ENCODE data around the gene SLC35A5.

DNA sequence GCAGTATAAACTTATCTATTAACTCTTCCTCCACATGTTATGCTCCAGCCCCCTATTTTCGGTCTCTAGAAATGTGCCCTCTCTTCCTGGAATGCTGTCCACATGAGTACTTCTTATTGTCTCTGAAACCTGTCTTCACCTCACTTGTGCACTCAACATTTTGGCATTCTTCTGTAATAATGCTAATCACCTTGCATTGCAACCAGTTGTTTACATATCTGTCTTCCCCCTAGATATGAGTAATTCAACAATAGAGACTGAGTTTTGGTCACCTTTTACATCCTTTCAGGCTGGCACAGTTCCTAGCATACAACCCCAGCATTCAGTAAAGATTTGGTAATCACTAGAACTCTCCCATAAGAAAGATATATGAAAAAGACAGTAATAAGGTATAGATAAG is 61.9 kb downstream of the SLC35A5 start:
- TF ChIP-seq, protein P1, sequence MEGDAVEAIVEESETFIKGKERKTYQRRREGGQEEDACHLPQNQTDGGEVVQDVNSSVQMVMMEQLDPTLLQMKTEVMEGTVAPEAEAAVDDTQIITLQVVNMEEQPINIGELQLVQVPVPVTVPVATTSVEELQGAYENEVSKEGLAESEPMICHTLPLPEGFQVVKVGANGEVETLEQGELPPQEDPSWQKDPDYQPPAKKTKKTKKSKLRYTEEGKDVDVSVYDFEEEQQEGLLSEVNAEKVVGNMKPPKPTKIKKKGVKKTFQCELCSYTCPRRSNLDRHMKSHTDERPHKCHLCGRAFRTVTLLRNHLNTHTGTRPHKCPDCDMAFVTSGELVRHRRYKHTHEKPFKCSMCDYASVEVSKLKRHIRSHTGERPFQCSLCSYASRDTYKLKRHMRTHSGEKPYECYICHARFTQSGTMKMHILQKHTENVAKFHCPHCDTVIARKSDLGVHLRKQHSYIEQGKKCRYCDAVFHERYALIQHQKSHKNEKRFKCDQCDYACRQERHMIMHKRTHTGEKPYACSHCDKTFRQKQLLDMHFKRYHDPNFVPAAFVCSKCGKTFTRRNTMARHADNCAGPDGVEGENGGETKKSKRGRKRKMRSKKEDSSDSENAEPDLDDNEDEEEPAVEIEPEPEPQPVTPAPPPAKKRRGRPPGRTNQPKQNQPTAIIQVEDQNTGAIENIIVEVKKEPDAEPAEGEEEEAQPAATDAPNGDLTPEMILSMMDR (IDR thresholded peaks at IDR 0.05): no peak
- no peak for TF ChIP-seq POLR2AphosphoS5 (IDR thresholded peaks at IDR 0.05)
- no peak for TF ChIP-seq EP300 (IDR thresholded peaks at IDR 0.05)
